ENCODE results near the gene SDK1. TPM values are rescaled to one million over a fixed set of nuclear protein-coding genes. Genes with fewer than 3 reads are reported as not detected.

Gene SDK1
- total and polyA plus RNA-seq, 2 of the 8 experiments (the other 6 are each of a cell fraction or from before 2014, with no cell fraction given), result 3.3 to 7.2 TPM

DNA sequence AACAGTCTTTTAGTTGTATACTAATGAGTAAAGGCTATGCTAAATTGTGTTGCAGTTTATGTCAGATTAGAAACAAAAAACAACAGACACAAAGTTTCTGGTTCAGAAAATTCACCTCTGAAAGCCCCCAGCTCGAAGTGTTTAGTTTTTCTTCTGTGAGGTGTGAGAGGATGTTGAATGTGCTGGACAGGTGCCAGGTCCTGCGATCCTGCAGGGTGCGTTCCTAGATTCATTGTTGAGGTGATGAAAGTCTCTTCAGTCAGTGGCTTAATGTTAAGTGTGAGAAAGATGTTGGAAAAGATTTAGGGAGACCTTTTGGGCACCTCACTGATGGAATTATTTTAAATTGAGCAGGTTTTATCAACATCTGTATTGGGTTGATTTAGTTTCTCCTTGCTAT is 287.3 kb downstream of the SDK1 start:
- Histone ChIP-seq H3K4me1 (replicated peaks in 1 of 4; ENCODE audit: control insufficient read depth in 3 of 4, insufficient read depth in 4 of 4, low read length in 3 of 4) (peaks cover 9 to 25% (median 13%) of the 10 kb centered on the region in 4 experiments), H3K4ac (replicated peaks; ENCODE audit: insufficient read length, low read depth, low read length) (no peak overlapping the region), H2BK12ac (ENCODE audit: low read depth, low read length) (no peak overlapping the region), H2BK15ac (ENCODE audit: low read length) (no peak overlapping the region), H3K79me2 (ENCODE audit: control insufficient read depth in 1 of 2, insufficient read depth in 2 of 2, low read length in 2 of 2) (no peaks in the 10 kb centered on the region), H2BK5ac (ENCODE audit: low read depth, low read length) (no peak overlapping the region), H4K8ac (ENCODE audit: extremely low read depth, insufficient read depth, low read length) (no peak overlapping the region), H2AK5ac (ENCODE audit: low read depth, low read length) (no peak overlapping the region), H3K27ac (ENCODE audit: low read depth, low read length) (no peak overlapping the region), H4K20me1 (replicated peaks in 1 of 2; ENCODE audit: control insufficient read depth in 1 of 2, insufficient read depth in 2 of 2, low read length in 2 of 2) (no peaks in the 10 kb centered on the region), H3K9me3 (ENCODE audit: insufficient read depth in 2 of 2, low read depth in 1 of 2, low read length in 1 of 2) (no peaks in the 10 kb centered on the region), H3K56ac (replicated peaks; ENCODE audit: insufficient read length, low read depth, low read length) (no peak overlapping the region), H3K79me1 (ENCODE audit: low read depth, low read length) (no peaks in the 10 kb centered on the region), H3K14ac (ENCODE audit: insufficient read length) (no peak overlapping the region), H3K36me3 (ENCODE audit: control insufficient read depth in 2 of 4, insufficient read depth in 4 of 4, low read length in 3 of 4) (no peaks in the 10 kb centered on the region), H3K23me2 (ENCODE audit: low read depth, low read length) (no peaks in the 10 kb centered on the region), H2BK20ac (ENCODE audit: low read length) (no peak overlapping the region), H4K91ac (replicated peaks; ENCODE audit: insufficient read length, low read length) (no peak overlapping the region), H3K23ac (ENCODE audit: insufficient read length) (no peak overlapping the region), H3K18ac (ENCODE audit: extremely low read depth, low read length) (no peak overlapping the region), H3K4me2 (ENCODE audit: insufficient read depth in 1 of 2, low read depth in 2 of 2, low read length in 2 of 2) (no peak overlapping the region), H3K9ac (replicated peaks in 1 of 4; ENCODE audit: extremely low read depth in 1 of 4, low read depth in 3 of 4, low read length in 3 of 4) (no peak overlapping the region), H2BK120ac (replicated peaks; ENCODE audit: low read depth, low read length) (no peak overlapping the region), H2AFZ (ENCODE audit: low read length) (no peak overlapping the region), H3K27me3 (replicated peaks in 1 of 4; ENCODE audit: control insufficient read depth in 3 of 4, extremely low read depth in 1 of 4, insufficient read depth in 3 of 4, low read length in 3 of 4) (no peaks in the 10 kb centered on the region), H3K4me3 (ENCODE audit: extremely low read depth in 1 of 4, insufficient read depth in 2 of 4, low read depth in 3 of 4, low read length in 4 of 4) (no peak overlapping the region), H4K5ac (ENCODE audit: insufficient read length, low read depth, low read length) (no peak overlapping the region)
- 94% methylated on average over 3 of the region's 3 CpGs; no CpG with 5 or more reads in 1 of the 2 experiments for WGBS, 2 experiments (ENCODE audit: extremely low coverage in 1 of 2, insufficient coverage in 1 of 2, insufficient read length in 1 of 2, insufficient replicate concordance in 2 of 2, low coverage in 1 of 2, low lambda C conversion rate in 2 of 2, missing lambda C conversion rate in 1 of 2)
- DNase-seq (ENCODE audit: low read depth in 1 of 2, low spot score in 2 of 2), result no peak
- no peak for FAIRE-seq
- ChIA-PET CTCF (ENCODE audit: partially characterized antibody) (no interaction called here), POLR2A (ENCODE audit: partially characterized antibody) (no interaction called here)
- no peak for TF ChIP-seq CHD1 (IDR thresholded peaks at IDR 0.05; ENCODE audit: low read depth, low read length)
- no peak for TF ChIP-seq SIX5 (IDR thresholded peaks at IDR 0.05; ENCODE audit: low read depth, low read length)
- TF ChIP-seq BRCA1 (IDR thresholded peaks at IDR 0.05; ENCODE audit: low read depth, low read length), result no peak
- TF ChIP-seq CEBPB (IDR thresholded peaks at IDR 0.05; ENCODE audit: low read depth, low read length), result no peak
- TF ChIP-seq CHD2 (IDR thresholded peaks at IDR 0.05; ENCODE audit: low read length), result no peak
- TF ChIP-seq SIN3A (conservative IDR thresholded peaks at IDR 0.05 in 1 of 2, IDR thresholded peaks at IDR 0.05 in 1 of 2; ENCODE audit: low read depth in 1 of 2, low read length in 2 of 2), result no peak
- TF ChIP-seq, protein P1, sequence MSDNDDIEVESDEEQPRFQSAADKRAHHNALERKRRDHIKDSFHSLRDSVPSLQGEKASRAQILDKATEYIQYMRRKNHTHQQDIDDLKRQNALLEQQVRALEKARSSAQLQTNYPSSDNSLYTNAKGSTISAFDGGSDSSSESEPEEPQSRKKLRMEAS (IDR thresholded peaks at IDR 0.05), result no peak
- no peak for TF ChIP-seq BACH1 (IDR thresholded peaks at IDR 0.05; ENCODE audit: low read length)
